Progenitor cell of endocrine pancreas (in vitro differentiated cells): ENCODE data around the gene SLC7A14. TPM values are rescaled to one million over a fixed set of nuclear protein-coding genes. Genes with fewer than 3 reads are reported as not detected.

Source experiments
- DNase-seq: peaks from one replicate; pipeline ENCODE4 v3.0.0; 2021; ENCODE audit warnings: low spot score; ENCODE audit not compliant: unreplicated experiment
- H3K27ac Mint-ChIP-seq: 2 replicates; pipeline ENCODE4 v1.8.0; 2021; ENCODE audit warnings: mild to moderate bottlenecking, moderate library complexity, mixed read lengths
- H3K27me3 Mint-ChIP-seq: 2 replicates; pipeline ENCODE4 v1.8.0; 2021; ENCODE audit warnings: mixed read lengths
- H3K36me3 Mint-ChIP-seq: 2 replicates; pipeline ENCODE4 v1.8.0; 2022; ENCODE audit warnings: mixed read lengths; ENCODE audit not compliant: insufficient read depth
- H3K4me1 Mint-ChIP-seq: 2 replicates; pipeline ENCODE4 v1.8.0; 2021; ENCODE audit warnings: low read depth, mixed read lengths
- H3K4me3 Mint-ChIP-seq: 2 replicates; pipeline ENCODE4 v1.8.0; 2021; ENCODE audit warnings: low read depth, mild to moderate bottlenecking, moderate library complexity, mixed read lengths
- H3K9me3 Mint-ChIP-seq: 2 replicates; pipeline ENCODE4 v1.8.0; 2021; ENCODE audit warnings: low read depth, mixed read lengths
- CTCF ChIP-seq: fragments of 200-600 bp; sonication (generic); IDR thresholded peaks from one replicate; pipeline ENCODE4 v1.5.0; 2021; ENCODE audit warnings: antibody characterized with exemption, mild to moderate bottlenecking; ENCODE audit not compliant: unreplicated experiment
- total RNA-seq: library from RNA; stranded (reverse); gene quantifications from 2 replicates; pipeline ENCODE4 v1.2.1, GENCODE V29; 2021

Gene SLC7A14
- total RNA-seq, 1 donor from 2014 or later = 1.2 TPM

GRCh38 chr3:170531054-170531453 is 54.8 kb downstream of the SLC7A14 start:
- no peak overlapping the region for H3K4me3 Mint-ChIP-seq
- H3K9me3 Mint-ChIP-seq = no peaks in the 10 kb centered on the region
- H3K36me3 Mint-ChIP-seq = no peaks in the 10 kb centered on the region
- no peaks in the 10 kb centered on the region for H3K4me1 Mint-ChIP-seq
- no peak for DNase-seq
- no peak for TF ChIP-seq CTCF
- H3K27ac Mint-ChIP-seq = no peak overlapping the region
- H3K27me3 Mint-ChIP-seq = peaks cover 7% of the 10 kb centered on the region

GRCh38 chr3:170529912-170530311 is 56.0 kb downstream of the SLC7A14 start:
- H3K27me3 Mint-ChIP-seq = peaks cover 7% of the 10 kb centered on the region
- no peaks in the 10 kb centered on the region for H3K9me3 Mint-ChIP-seq
- no peak for TF ChIP-seq CTCF
- H3K4me3 Mint-ChIP-seq = no peak overlapping the region
- DNase-seq = no peak
- no peaks in the 10 kb centered on the region for H3K4me1 Mint-ChIP-seq
- no peak overlapping the region for H3K27ac Mint-ChIP-seq
- no peaks in the 10 kb centered on the region for H3K36me3 Mint-ChIP-seq

- Mint-ChIP-seq H3K27ac (no peak overlapping the region), H3K36me3 (no peaks in the 10 kb centered on the region), H3K4me1 (no peaks in the 10 kb centered on the region), H3K27me3 (peaks cover 7% of the 10 kb centered on the region), H3K9me3 (no peaks in the 10 kb centered on the region), H3K4me3 (no peak overlapping the region)
- no peak for TF ChIP-seq CTCF
- no peak for DNase-seq
Observed at GRCh38 chr3:170529346-170529745, 56.5 kb downstream of the SLC7A14 start.

DNA sequence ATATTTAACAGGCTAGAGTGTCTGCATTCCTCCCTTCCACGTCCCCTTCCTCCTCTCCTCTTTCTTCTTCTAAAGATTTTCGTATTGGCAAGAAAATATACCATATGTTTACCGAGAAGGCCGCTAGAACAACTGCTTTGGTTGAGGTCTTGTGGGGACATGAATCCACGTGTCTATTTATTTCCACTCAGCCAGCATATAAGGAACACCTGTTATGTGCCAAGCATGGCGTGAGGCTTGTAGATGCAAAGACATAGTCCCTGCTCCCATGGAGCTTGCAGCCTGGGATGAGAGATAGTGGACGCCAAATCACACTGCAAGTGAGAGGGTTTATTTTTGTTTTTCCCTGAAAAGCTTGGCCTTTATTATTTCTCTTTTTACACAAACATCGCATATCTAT is 57.1 kb downstream of the SLC7A14 start:
- Mint-ChIP-seq H3K4me1 (no peaks in the 10 kb centered on the region), H3K27me3 (peaks cover 7% of the 10 kb centered on the region), H3K36me3 (no peaks in the 10 kb centered on the region), H3K27ac (no peak overlapping the region), H3K4me3 (no peak overlapping the region), H3K9me3 (no peaks in the 10 kb centered on the region)
- TF ChIP-seq CTCF = no peak
- no peak for DNase-seq

GRCh38 chr3:170524073-170524472 is 61.8 kb downstream of the SLC7A14 start:
- Mint-ChIP-seq H3K4me1 (peaks cover 7% of the 10 kb centered on the region), H3K27me3 (peaks cover 2% of the 10 kb centered on the region), H3K27ac (no peak overlapping the region), H3K4me3 (no peak overlapping the region), H3K9me3 (no peaks in the 10 kb centered on the region), H3K36me3 (no peaks in the 10 kb centered on the region)
- no peak for DNase-seq
- no peak for TF ChIP-seq CTCF
